GM12878 (cell line): ENCODE measurements around the gene TIGD1.

ENCODE experiments used
- MEF2B ChIP-seq: fragments of 450-650 bp; IDR thresholded peaks from 2 replicates; pipeline ENCODE4 v1.6.1; 2018; ENCODE audit warnings: mild to moderate bottlenecking, moderate library complexity; ENCODE audit not compliant: partially characterized antibody, poor library complexity, severe bottlenecking
- REST ChIP-seq: IDR thresholded peaks from 2 replicates; pipeline ENCODE4 v1.6.1; 2012; ENCODE audit warnings: mild to moderate bottlenecking, low read depth, low read length
- TBL1XR1 ChIP-seq: IDR thresholded peaks from 2 replicates; pipeline ENCODE4 v1.6.1; 2012; ENCODE audit warnings: low read depth, low read length, improper control_type of control experiment

- TF ChIP-seq TBL1XR1 (no peak), REST (no peak), MEF2B (no peak)
These were observed 33.9 kb upstream of the TIGD1 start for GRCh38 chr2:232584238-232584637.
